Activated naive CD4-positive, alpha-beta T cell treated with anti-CD3 and anti-CD28 coated beads for 36 hours (primary cell): ENCODE measurements around the gene CRADD. TPM values are rescaled to one million over a fixed set of nuclear protein-coding genes. Genes with fewer than 3 reads are reported as not detected.
"Not testable (repeated sequence)": the region's sequence is repeated elsewhere in the genome, so short reads cannot be mapped to it uniquely, and the experiment has no call there.

Experiments
- CTCF ChIA-PET: fragments of 350-600 bp; sonication (Branson Sonifier 250); formaldehyde crosslinking; loops from one replicate; lab custom pipeline; 2021; ENCODE audit warnings: antibody characterized with exemption; lab: Charles Lee
- DNase-seq: peaks from one replicate; pipeline ENCODE4 v3.0.0-alpha.2; 2020
- H3K27ac Mint-ChIP-seq: one replicate; pipeline ENCODE4 v1.8.0; 2021; ENCODE audit warnings: mild to moderate bottlenecking, mixed read lengths
- H3K27me3 Mint-ChIP-seq: one replicate; pipeline ENCODE4 v1.8.0; 2021; ENCODE audit warnings: low read depth, mixed read lengths
- H3K36me3 Mint-ChIP-seq: one replicate; pipeline ENCODE4 v1.8.0; 2021; ENCODE audit warnings: low read depth, mixed read lengths
- H3K4me1 Mint-ChIP-seq: one replicate; pipeline ENCODE4 v1.8.0; 2021; ENCODE audit warnings: low read depth, mixed read lengths
- H3K4me3 Mint-ChIP-seq: one replicate; pipeline ENCODE4 v1.8.0; 2021; ENCODE audit warnings: mild to moderate bottlenecking, moderate library complexity, mixed read lengths
- H3K9me3 Mint-ChIP-seq: one replicate; pipeline ENCODE4 v1.8.0; 2021; ENCODE audit warnings: mixed read lengths
- intact Hi-C: fragments of 100-400 bp; cut with micrococcal nuclease; formaldehyde crosslinking; loops from one replicate; pipeline ENCODE4 v1.15.1; 2023
- total RNA-seq, 2 experiments: library from RNA; stranded (reverse); gene quantifications; one replicate each; pipeline ENCODE4 v1.2.3, GENCODE V29; 2021

Gene CRADD
- total RNA-seq, 2 experiments from 2014 or later = 14.3 to 15.6 TPM

DNA sequence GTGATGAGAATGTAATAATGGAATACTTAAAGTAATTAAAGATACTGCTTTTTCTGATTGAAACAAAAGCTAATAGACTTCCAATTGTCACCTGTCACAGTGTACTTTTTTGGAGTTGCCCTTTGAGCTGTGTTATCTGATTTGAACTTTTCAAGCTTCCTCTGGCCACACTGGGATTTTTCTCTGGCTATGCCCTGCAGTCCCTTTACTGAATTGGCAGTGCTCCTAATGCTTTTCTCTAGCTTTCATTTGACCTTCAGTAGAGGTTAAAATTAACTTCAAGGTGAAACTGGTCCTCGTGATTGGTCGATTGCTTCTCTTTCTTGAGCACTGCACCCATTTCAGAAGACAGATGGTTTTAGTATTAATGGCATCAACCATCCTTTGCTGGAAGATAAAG lies 89.2 kb downstream of the CRADD start:
- CTCF ChIA-PET = interaction anchor here (0.5 to 5.5 kb wide), 23 partner anchors 8 to 779 kb away, joined by 3 to 141 read pairs (median 5); partner anchors contain the start of gene SOCS2
- no peak overlapping the region for H3K27ac Mint-ChIP-seq
- DNase-seq = no peak
- no peaks in the 10 kb centered on the region for H3K9me3 Mint-ChIP-seq
- intact Hi-C loops = loop anchor here (5.0 kb wide), 1 partner anchor 136 kb away; no protein-coding TSS in a partner anchor
- H3K4me3 Mint-ChIP-seq = no peak overlapping the region
- H3K27me3 Mint-ChIP-seq = no peaks in the 10 kb centered on the region
- H3K36me3 Mint-ChIP-seq = no peaks in the 10 kb centered on the region
- peaks cover 18% of the 10 kb centered on the region for H3K4me1 Mint-ChIP-seq

DNA sequence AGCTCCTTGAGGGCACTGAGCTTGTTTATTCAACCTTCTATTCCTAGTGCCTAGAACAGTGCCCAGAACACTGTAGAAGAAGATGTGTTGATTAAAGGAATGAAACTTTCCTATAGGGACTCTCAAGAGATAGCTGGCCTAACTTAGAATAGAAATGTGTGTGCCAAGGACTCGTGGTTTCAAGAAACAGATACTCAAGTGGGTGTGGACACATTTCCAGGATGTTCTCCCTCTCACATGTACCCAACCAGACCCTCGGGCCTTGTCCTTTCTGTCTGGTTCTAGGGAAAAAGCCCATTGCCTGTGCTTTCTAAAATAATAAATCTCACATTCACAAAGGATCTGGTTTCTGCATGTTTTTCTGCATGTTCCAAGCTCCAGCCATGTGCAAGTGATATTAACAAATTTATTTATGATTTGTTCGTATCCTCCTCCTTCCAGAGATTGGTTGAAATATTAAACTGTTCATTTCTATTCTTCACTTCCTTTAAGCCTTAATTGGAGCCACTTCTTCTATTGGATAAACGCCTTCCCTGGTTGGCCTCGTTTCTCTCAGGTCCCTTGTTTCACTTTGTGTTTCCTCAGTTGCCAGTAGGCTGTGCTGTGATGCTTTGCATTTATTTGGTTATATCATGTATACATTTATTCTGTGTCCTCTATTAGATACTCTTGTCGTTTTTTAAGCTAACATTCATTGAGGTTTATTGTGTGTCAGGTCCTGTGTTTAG lies 89.8 kb downstream of the CRADD start:
- peak; percentile 71 for DNase-seq
- Mint-ChIP-seq H3K27ac (no peak overlapping the region), H3K4me3 (no peak overlapping the region), H3K4me1 (peaks cover 17% of the 10 kb centered on the region), H3K27me3 (no peaks in the 10 kb centered on the region), H3K9me3 (no peaks in the 10 kb centered on the region), H3K36me3 (no peaks in the 10 kb centered on the region)
- CTCF ChIA-PET = interaction anchor here (0.6 to 5.5 kb wide), 29 partner anchors 8 to 779 kb away, joined by 3 to 141 read pairs (median 5); partner anchors contain the start of gene SOCS2
- intact Hi-C loops = loop anchor here (1.0 to 5.0 kb wide), 8 partner anchors 35 to 779 kb away; no protein-coding TSS in a partner anchor

DNA sequence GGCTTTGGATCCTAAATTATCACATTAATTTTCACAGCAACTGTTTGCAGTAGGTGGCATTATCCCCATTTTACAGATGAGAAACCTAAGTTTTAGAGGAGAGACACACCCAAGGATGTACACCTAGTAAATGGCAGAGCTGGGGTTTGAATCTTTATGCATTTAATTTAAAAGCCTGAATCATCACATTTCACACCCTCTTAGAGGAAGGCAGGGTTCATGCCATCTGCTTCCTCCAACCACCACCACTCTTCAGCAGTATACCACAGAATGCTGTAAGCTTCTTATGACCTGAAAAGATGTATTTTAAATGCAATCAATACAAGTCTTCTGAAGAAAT lies 90.3 kb downstream of the CRADD start:
- Mint-ChIP-seq H3K27ac (no peak overlapping the region), H3K9me3 (no peaks in the 10 kb centered on the region), H3K36me3 (no peaks in the 10 kb centered on the region), H3K27me3 (no peaks in the 10 kb centered on the region), H3K4me1 (peaks cover 20% of the 10 kb centered on the region), H3K4me3 (no peak overlapping the region)
- intact Hi-C loops = loop anchor here (1.0 to 5.0 kb wide), 8 partner anchors 35 to 779 kb away; no protein-coding TSS in a partner anchor
- CTCF ChIA-PET = interaction anchor here (0.7 to 5.5 kb wide), 20 partner anchors 14 to 344 kb away, joined by 3 to 141 read pairs (median 5); no protein-coding TSS in a partner anchor
- no peak for DNase-seq

DNA sequence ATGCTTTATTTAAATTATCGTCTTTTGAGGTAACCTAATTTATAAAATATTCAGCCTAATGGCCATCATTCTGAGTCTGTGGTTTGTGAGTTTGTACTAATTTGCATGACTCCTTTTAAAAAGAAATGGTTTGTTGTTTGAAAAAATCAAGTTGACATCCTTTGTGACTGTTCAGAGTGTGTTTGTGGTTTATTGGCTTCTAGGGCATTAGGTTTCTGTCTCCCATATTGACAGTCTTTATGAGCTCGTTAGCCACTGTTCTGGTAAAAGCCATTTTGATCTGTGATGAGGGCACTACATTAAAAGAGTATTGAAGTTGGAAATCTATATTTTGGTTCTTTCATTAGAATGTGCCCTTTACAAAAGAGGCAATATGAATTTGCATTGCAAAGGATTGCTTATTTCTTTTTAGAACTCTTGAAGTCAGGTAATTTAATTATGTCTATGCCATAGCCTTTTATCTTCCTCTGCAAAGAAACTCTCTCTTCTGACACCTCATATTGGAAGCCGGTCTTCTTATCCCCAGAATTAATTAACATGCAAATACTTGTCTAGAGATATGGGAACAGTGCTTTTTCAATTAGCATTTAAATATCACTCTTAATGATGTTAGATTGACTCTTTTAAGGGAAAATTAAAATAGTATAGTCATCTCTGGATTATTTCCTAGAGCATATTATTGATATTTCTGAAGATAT lies 95.0 kb downstream of the CRADD start:
- no peak overlapping the region for H3K4me3 Mint-ChIP-seq
- CTCF ChIA-PET = interaction anchor here (1.6 to 4.4 kb wide), 3 partner anchors 17 to 329 kb away, joined by 3 to 26 read pairs (median 4); no protein-coding TSS in a partner anchor
- peaks cover 5% of the 10 kb centered on the region for H3K9me3 Mint-ChIP-seq
- H3K36me3 Mint-ChIP-seq = peaks cover 8% of the 10 kb centered on the region
- no peaks in the 10 kb centered on the region for H3K27me3 Mint-ChIP-seq
- no peak for DNase-seq
- H3K27ac Mint-ChIP-seq = peak overlapping the region; percentile 46
- intact Hi-C loops = loop anchor here (2.0 kb wide), 2 partner anchors 27 to 95 kb away; partner anchors contain the start of gene CRADD
- peaks cover 37% of the 10 kb centered on the region for H3K4me1 Mint-ChIP-seq

DNA sequence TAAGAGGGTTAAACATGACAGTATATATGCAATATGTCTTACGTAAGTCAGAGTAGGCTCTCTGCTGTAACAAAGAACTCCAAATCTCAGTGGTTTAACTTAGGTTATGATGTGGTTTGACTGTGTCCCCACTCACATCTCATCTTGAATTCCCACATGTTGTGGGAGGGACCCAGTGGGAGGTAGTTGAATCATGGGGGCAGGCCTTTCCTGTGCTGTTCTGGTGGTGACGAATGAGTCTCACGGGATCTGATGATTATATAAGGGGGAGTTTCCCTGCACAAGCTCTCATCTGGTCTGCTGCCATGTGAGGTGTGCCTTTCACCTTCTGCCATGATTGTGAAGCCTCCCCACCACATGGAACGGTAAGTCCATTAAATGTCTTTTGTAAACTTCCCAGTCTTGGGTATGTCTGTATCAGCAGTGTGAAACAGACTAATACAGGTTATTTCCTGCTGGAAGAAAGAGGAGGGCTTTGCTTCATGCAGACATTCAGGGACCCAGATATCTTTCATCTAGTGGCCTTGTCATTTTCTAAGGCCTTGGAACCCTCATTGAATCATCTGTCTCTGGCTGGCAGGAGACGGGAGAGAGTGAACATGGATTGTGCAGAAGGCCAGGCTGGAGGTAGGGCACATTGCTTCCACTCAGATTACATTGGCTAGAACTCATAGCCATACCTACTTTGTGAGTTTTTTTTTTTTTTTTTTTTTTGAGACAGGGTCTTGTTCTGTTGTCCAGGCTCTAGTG lies 96.1 kb downstream of the CRADD start:
- CTCF ChIA-PET = interaction anchor here (1.6 to 4.4 kb wide), 3 partner anchors 16 to 328 kb away, joined by 3 to 26 read pairs (median 4); no protein-coding TSS in a partner anchor
- DNase-seq = peak; percentile 87
- Mint-ChIP-seq H3K27me3 (no peaks in the 10 kb centered on the region), H3K4me1 (peaks cover 39% of the 10 kb centered on the region), H3K9me3 (peaks cover 5% of the 10 kb centered on the region), H3K36me3 (peaks cover 15% of the 10 kb centered on the region), H3K4me3 (peak overlapping the region; percentile 71), H3K27ac (peak overlapping the region; percentile 86)
- intact Hi-C loops = loop anchor here (1.0 to 2.0 kb wide), 4 partner anchors 8 to 96 kb away; partner anchors contain the start of gene CRADD

DNA sequence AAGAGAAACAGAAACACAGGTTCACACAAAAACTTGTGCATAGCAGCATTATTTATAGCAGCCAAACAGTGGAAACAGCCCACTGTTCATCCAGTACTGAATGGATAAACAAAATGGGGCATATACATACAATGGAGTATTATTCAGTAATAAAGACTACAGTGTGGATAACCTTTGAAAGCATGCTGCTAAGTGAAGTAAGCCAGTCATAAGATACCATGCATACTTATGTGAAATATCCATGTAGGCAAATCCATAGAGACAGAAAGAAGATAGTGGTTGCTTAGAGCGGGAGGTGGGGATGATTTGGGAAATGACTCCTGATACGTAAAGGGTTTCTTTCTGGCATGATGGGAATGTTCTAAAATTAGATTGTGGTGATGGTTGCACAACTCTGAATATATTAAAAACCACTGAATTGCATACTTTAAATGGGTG lies 99.4 kb downstream of the CRADD start:
- Mint-ChIP-seq H3K36me3 (peaks cover 28% of the 10 kb centered on the region), H3K4me3 (no peak overlapping the region), H3K27ac (no peak overlapping the region), H3K9me3 (peaks cover 10% of the 10 kb centered on the region), H3K4me1 (peaks cover 65% of the 10 kb centered on the region), H3K27me3 (no peaks in the 10 kb centered on the region)
- CTCF ChIA-PET = no interaction called here
- no peak for DNase-seq
- intact Hi-C loops = no loop called here

DNA sequence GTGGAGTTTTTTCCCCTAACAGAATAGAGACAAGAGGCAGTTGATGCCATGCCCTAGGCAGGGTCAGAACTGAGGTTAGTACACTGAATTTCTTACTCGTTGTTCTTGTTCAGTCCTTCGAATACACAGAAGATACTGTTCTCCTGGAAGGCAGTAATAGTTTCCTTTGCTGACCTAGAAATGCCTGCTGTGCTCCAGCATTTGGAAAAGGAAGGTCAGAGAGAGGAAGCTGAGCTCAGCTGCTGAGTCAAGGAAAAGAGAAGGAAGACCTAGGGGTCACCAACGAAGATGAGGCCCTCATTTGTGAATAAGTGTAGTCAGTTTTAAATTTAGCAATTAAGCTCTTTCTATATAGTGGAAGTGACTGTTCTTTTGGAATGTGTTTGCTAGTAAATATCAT lies 100.1 kb downstream of the CRADD start:
- Mint-ChIP-seq H3K27ac (no peak overlapping the region), H3K4me3 (no peak overlapping the region), H3K9me3 (peaks cover 10% of the 10 kb centered on the region), H3K27me3 (no peaks in the 10 kb centered on the region), H3K36me3 (peaks cover 28% of the 10 kb centered on the region), H3K4me1 (peaks cover 63% of the 10 kb centered on the region)
- DNase-seq = no peak
- intact Hi-C loops = no loop called here
- CTCF ChIA-PET = no interaction called here

DNA sequence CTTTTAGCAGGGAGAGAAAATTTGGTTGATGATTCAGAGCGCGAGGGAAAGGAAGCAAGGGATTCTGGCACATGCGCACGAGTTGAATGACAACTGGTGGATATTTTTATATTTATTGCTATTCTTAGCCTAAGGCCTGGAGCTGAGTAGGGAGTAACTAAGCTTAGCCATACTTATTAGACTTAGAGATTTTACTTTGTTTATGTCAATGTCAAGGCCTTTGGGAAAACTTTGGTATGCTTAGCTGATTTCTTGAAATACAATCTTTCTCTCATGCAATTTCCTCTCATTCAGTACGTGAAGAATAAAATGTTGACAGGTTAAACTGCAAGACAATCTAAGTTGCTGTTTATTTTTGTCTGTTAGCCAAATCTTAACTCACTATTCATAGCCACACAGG lies 101.1 kb downstream of the CRADD start:
- intact Hi-C loops = no loop called here
- H3K27me3 Mint-ChIP-seq = no peaks in the 10 kb centered on the region
- peak overlapping the region; percentile 25 for H3K27ac Mint-ChIP-seq
- CTCF ChIA-PET = interaction anchor here (0.6 kb wide), 1 partner anchor 26 kb away, joined by 4 read pairs; no protein-coding TSS in a partner anchor
- H3K4me1 Mint-ChIP-seq = peaks cover 58% of the 10 kb centered on the region
- H3K36me3 Mint-ChIP-seq = peaks cover 28% of the 10 kb centered on the region
- H3K4me3 Mint-ChIP-seq = no peak overlapping the region
- no peak for DNase-seq
- H3K9me3 Mint-ChIP-seq = peaks cover 7% of the 10 kb centered on the region

DNA sequence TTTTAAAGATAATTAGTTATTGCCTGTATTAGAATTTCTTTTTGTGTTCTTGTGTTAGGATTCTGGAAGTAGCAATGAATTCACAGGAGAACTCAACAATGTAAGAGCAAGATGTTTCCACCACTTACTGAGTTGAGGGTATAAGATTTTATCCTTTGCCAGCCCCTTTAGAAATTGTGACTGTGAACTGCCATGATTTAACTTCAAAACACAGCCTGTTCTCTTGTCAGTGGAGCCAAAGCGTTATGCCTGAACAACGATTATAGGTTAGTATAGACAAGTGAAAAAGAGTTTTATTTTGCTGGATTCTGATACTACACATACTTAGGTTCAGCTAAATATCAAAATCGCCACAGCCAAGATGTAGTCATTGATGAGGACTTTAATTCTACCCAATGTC lies 101.6 kb downstream of the CRADD start:
- intact Hi-C loops = no loop called here
- DNase-seq = no peak
- CTCF ChIA-PET = interaction anchor here (0.6 kb wide), 1 partner anchor 25 kb away, joined by 4 read pairs; no protein-coding TSS in a partner anchor
- peaks cover 5% of the 10 kb centered on the region for H3K9me3 Mint-ChIP-seq
- H3K27me3 Mint-ChIP-seq = no peaks in the 10 kb centered on the region
- H3K4me1 Mint-ChIP-seq = peaks cover 57% of the 10 kb centered on the region
- H3K36me3 Mint-ChIP-seq = peaks cover 25% of the 10 kb centered on the region
- peak overlapping the region; percentile 25 for H3K27ac Mint-ChIP-seq
- no peak overlapping the region for H3K4me3 Mint-ChIP-seq

DNA sequence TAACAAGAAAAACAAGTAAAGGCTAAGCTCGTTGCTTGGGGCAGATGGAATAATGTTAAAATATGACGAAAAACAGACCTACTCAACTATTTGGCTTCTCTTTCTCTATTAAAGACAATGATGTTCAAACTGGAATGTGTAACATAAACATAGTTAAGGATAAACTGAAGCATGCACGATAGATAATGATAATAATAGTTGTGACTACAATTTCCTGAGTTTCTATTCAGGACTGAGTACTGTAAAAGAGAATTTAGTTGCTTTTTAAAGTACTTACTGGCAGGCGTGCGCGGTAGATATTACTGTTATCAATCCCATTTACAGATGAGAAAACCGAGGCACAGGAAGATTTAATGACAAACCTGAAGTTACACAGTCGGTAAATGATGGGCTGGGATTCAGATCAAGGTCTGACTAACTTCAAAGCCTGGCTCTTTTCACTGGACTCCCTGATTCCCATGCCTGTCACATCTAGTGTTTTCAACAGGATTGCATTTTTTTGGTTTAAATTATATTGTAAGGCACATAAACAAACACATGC lies 103.0 kb downstream of the CRADD start:
- no peak for DNase-seq
- CTCF ChIA-PET = no interaction called here
- no peaks in the 10 kb centered on the region for H3K27me3 Mint-ChIP-seq

DNA sequence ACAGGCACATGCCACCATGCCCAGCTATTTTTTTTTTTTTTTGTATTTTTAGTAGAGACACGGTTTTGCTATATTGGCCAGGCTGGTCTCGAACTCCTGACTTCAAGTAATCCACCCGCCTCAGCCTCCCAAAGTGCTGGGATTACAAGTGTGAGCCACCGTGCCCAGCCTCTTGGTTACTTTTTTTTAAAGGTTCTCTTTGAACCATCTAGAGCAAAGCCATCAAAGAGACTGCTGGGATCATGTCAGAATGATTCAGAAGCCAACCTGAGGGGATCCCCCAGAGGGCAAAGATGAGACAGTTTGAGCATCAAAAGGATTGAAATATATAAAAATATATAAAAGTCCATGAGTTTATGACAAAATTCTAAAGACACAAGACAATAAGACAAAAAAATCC lies 103.7 kb downstream of the CRADD start:
- H3K4me1 Mint-ChIP-seq = peaks cover 75% of the 10 kb centered on the region

More for the DNA sequence above, 103.0 kb downstream of the CRADD start:
- Mint-ChIP-seq H3K4me1 (peaks cover 68% of the 10 kb centered on the region), H3K4me3 (no peak overlapping the region), H3K9me3 (peaks cover 5% of the 10 kb centered on the region), H3K36me3 (peaks cover 22% of the 10 kb centered on the region), H3K27ac (peak overlapping the region; percentile 69)
- intact Hi-C loops = loop anchor here (5.0 to 10.0 kb wide), 12 partner anchors 252 to 1225 kb away; partner anchors contain the start of genes CEP83, NUDT4 and UBE2N

More for the DNA sequence above, 103.7 kb downstream of the CRADD start:
- not testable (repeated sequence) for H3K4me3 Mint-ChIP-seq, H3K27me3 Mint-ChIP-seq, H3K9me3 Mint-ChIP-seq
- Mint-ChIP-seq H3K36me3 (peaks cover 22% of the 10 kb centered on the region), H3K27ac (peak overlapping the region; percentile 77)
- peak; percentile 82 for DNase-seq
- CTCF ChIA-PET = interaction anchor here (0.9 to 1.1 kb wide), 3 partner anchors 9 to 22 kb away, joined by 3 to 5 read pairs (median 4); no protein-coding TSS in a partner anchor
- intact Hi-C loops = loop anchor here (1.0 to 10.0 kb wide), 15 partner anchors 8 to 1226 kb away; partner anchors contain the start of genes CEP83, CRADD, NUDT4 and UBE2N
